Measurements from ENCODE around the gene OR8G1. TPM values are rescaled to one million over a fixed set of nuclear protein-coding genes. Genes with fewer than 3 reads are reported as not detected.

The OR8G1 gene
- polyA plus RNA-seq, 1 donor (not counting 4 experiments of a cell fraction or from before 2014, with no cell fraction given) = not detected

- Histone ChIP-seq H3K4me1 (ENCODE audit: control insufficient read depth, extremely low read depth, insufficient read depth, low read length) (no peaks in the 10 kb centered on the region), H2AFZ (ENCODE audit: control insufficient read depth, low read length) (no peak overlapping the region), H4K20me1 (ENCODE audit: control insufficient read depth, extremely low read depth, insufficient read depth, low read length) (no peaks in the 10 kb centered on the region), H3K79me2 (ENCODE audit: control insufficient read depth, insufficient read depth, low read length) (no peaks in the 10 kb centered on the region), H3K9me1 (ENCODE audit: control insufficient read depth, extremely low read depth, insufficient read depth, low read length) (no peaks in the 10 kb centered on the region), H3K4me3 (ENCODE audit: control insufficient read depth in 2 of 3, extremely low read depth in 1 of 3, insufficient read depth in 2 of 3, low read depth in 1 of 3, low read length in 3 of 3) (no peak overlapping the region), H3K4me2 (ENCODE audit: control insufficient read depth, extremely low read depth, insufficient read depth, low read depth, low read length) (no peak overlapping the region), H3K27ac (ENCODE audit: control insufficient read depth, insufficient read depth, low read length) (no peak overlapping the region), H3K36me3 (ENCODE audit: control insufficient read depth in 2 of 2, extremely low read depth in 1 of 2, insufficient read depth in 2 of 2, low read length in 2 of 2) (no peaks in the 10 kb centered on the region), H3K9ac (ENCODE audit: control insufficient read depth, extremely low read depth, insufficient read depth, low read length) (no peak overlapping the region), H3K9me3 (ENCODE audit: control insufficient read depth, low read depth, low read length) (no peaks in the 10 kb centered on the region), H3K27me3 (ENCODE audit: control insufficient read depth, extremely low read depth, insufficient read depth, low read length) (no peaks in the 10 kb centered on the region)
- no peak for TF ChIP-seq EZH2 (IDR thresholded peaks at IDR 0.05; ENCODE audit: low read length)
- no peak for TF ChIP-seq CTCF (optimal IDR thresholded peaks at IDR 0.05 in 1 of 3, IDR thresholded peaks at IDR 0.05 in 1 of 3, conservative IDR thresholded peaks at IDR 0.05 in 1 of 3; ENCODE audit: extremely low read depth in 1 of 3, insufficient read depth in 2 of 3, low read length in 3 of 3)
- FAIRE-seq = no peak
- no peak for DNase-seq (ENCODE audit: low read depth, low spot score)
- dilution Hi-C loops (cut with MboI; ENCODE audit: extremely low pct_ligation_motif_present, low sequenced_read_pairs) = no loop called here
Measured at GRCh38 chr11:124297921-124298320, 57.0 kb downstream of the OR8G1 start.

DNA sequence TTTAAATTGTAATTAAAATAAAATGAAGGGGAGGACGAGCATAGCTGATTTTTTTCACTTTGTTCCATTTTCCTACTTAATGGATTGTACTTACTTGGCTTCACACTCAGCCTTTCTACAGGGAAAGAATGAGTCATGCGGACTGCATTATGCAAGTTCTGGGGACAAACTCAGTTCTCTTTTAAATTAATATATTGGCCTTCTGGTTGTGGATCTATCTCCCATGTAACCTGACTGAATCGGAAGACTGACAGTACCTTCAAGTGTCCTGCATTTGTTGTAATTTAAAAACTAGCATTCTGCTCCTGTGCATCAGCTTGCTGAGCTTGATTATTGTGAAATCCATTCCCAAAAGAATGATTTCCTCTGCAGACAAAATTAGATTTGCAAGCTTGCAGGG is 60.7 kb downstream of the OR8G1 start:
- no peak overlapping the region for H3K27ac ChIP-seq (ENCODE audit: control insufficient read depth, insufficient read depth, low read length)
- no peaks in the 10 kb centered on the region for H3K36me3 ChIP-seq (ENCODE audit: control insufficient read depth in 2 of 2, extremely low read depth in 1 of 2, insufficient read depth in 2 of 2, low read length in 2 of 2)
- H3K4me1 ChIP-seq (ENCODE audit: control insufficient read depth, extremely low read depth, insufficient read depth, low read length) = no peaks in the 10 kb centered on the region
- H3K9me3 ChIP-seq (ENCODE audit: control insufficient read depth, low read depth, low read length) = no peaks in the 10 kb centered on the region
- H3K9ac ChIP-seq (ENCODE audit: control insufficient read depth, extremely low read depth, insufficient read depth, low read length) = no peak overlapping the region
- no peaks in the 10 kb centered on the region for H3K9me1 ChIP-seq (ENCODE audit: control insufficient read depth, extremely low read depth, insufficient read depth, low read length)
- DNase-seq (ENCODE audit: low read depth, low spot score) (no peak), FAIRE-seq (no peak)
- no peak overlapping the region for H2AFZ ChIP-seq (ENCODE audit: control insufficient read depth, low read length)
- dilution Hi-C loops (cut with MboI; ENCODE audit: extremely low pct_ligation_motif_present, low sequenced_read_pairs) = no loop called here
- no peak overlapping the region for H3K4me2 ChIP-seq (ENCODE audit: control insufficient read depth, extremely low read depth, insufficient read depth, low read depth, low read length)
- no peak for TF ChIP-seq CTCF (optimal IDR thresholded peaks at IDR 0.05 in 1 of 3, IDR thresholded peaks at IDR 0.05 in 1 of 3, conservative IDR thresholded peaks at IDR 0.05 in 1 of 3; ENCODE audit: extremely low read depth in 1 of 3, insufficient read depth in 2 of 3, low read length in 3 of 3)
- no peak for TF ChIP-seq EZH2 (IDR thresholded peaks at IDR 0.05; ENCODE audit: low read length)
- H4K20me1 ChIP-seq (ENCODE audit: control insufficient read depth, extremely low read depth, insufficient read depth, low read length) = no peaks in the 10 kb centered on the region
- H3K4me3 ChIP-seq (ENCODE audit: control insufficient read depth in 2 of 3, extremely low read depth in 1 of 3, insufficient read depth in 2 of 3, low read depth in 1 of 3, low read length in 3 of 3) = no peak overlapping the region
- no peaks in the 10 kb centered on the region for H3K27me3 ChIP-seq (ENCODE audit: control insufficient read depth, extremely low read depth, insufficient read depth, low read length)
- no peaks in the 10 kb centered on the region for H3K79me2 ChIP-seq (ENCODE audit: control insufficient read depth, insufficient read depth, low read length)

All from keratinocyte (primary cell).